ENCODE data around the gene AOC2.
"Not testable (repeated sequence)": the region's sequence is repeated elsewhere in the genome, so short reads cannot be mapped to it uniquely, and the experiment has no call there.

AOC2 gene

GRCh38 chr17:42882166-42882565, 37.8 kb downstream of the AOC2 start:
- DNase-seq, result no peak

GRCh38 chr17:42883802-42884558, 39.6 kb downstream of the AOC2 start:
- DNase-seq, result no peak

- DNase-seq, result not testable (repeated sequence)
Measured at GRCh38 chr17:42885806-42886205, 41.4 kb downstream of the AOC2 start.

GRCh38 chr17:42886283-42887176, 42.1 kb downstream of the AOC2 start:
- no peak for DNase-seq

- no peak for DNase-seq
Measured at GRCh38 chr17:42889809-42890208, 45.4 kb downstream of the AOC2 start.

- DNase-seq, result peak in 1 of 2 donors; percentile 4
Measured at GRCh38 chr17:42891539-42892152, 47.3 kb downstream of the AOC2 start.

- no peak for DNase-seq
Measured at GRCh38 chr17:42893359-42893758, 49.0 kb downstream of the AOC2 start.

GRCh38 chr17:42894283-42895184, 50.2 kb downstream of the AOC2 start:
- DNase-seq, result no peak

GRCh38 chr17:42895185-42895555, 50.8 kb downstream of the AOC2 start:
- DNase-seq, result no peak

- no peak for DNase-seq
Measured at GRCh38 chr17:42898147-42898811, 53.9 kb downstream of the AOC2 start.

GRCh38 chr17:42899981-42900380, 55.6 kb downstream of the AOC2 start:
- DNase-seq, result not testable (repeated sequence)

All from hippocampal formation (tissue), 2 donors.